ENCODE measurements around the gene MAP7.

GRCh38 chr6:136469154-136469553 is 81.1 kb downstream of the MAP7 start:
- TF ChIP-seq CTCF (IDR thresholded peaks at IDR 0.05; ENCODE audit: low read depth, low read length, poor library complexity, severe bottlenecking) (no peak), EZH2phosphoT487 (IDR thresholded peaks at IDR 0.05; ENCODE audit: borderline replicate concordance, low read length) (no peak)

All from DOHH2 (cell line).